Lower lobe of right lung (tissue), 2 donors: ENCODE results near the gene NFX1. TPM values are rescaled to one million over a fixed set of nuclear protein-coding genes. Genes with fewer than 3 reads are reported as not detected.
A peak's percentile ranks its signal among the peaks of the same experiment; 100 is the strongest.

Experiments used
- ATAC-seq, 2 donors: fragments of 200-7000 bp; cut with Tn5 transposase; one replicate each; pipeline ENCODE4 v1.9.1; 2020 to 2022; ENCODE audit warnings: mild to moderate bottlenecking in 2 of 2, moderate library complexity in 2 of 2
- DNase-seq: peaks from one replicate; pipeline ENCODE4 v3.0.0-alpha.2; 2020
- H3K27ac ChIP-seq: fragments of 200-600 bp; one replicate; pipeline ENCODE4 v1.8.0; 2022
- H3K27me3 ChIP-seq: fragments of 200-600 bp; one replicate; pipeline ENCODE4 v1.8.0; 2022; ENCODE audit warnings: low read depth
- H3K36me3 ChIP-seq: fragments of 200-600 bp; one replicate; pipeline ENCODE4 v1.8.0; 2022; ENCODE audit warnings: mild to moderate bottlenecking
- H3K4me1 ChIP-seq: fragments of 200-600 bp; one replicate; pipeline ENCODE4 v1.8.0; 2022
- H3K4me3 ChIP-seq: fragments of 200-600 bp; one replicate; pipeline ENCODE4 v1.8.0; 2022; ENCODE audit warnings: mild to moderate bottlenecking
- H3K9me3 ChIP-seq: fragments of 200-600 bp; one replicate; pipeline ENCODE4 v1.8.0; 2022
- CTCF ChIP-seq: fragments of 200-600 bp; IDR thresholded peaks from one replicate; pipeline ENCODE4 v1.8.0; 2022; ENCODE audit warnings: antibody characterized with exemption, mild to moderate bottlenecking
- intact Hi-C: fragments of 100-400 bp; cut with DNase I; formaldehyde crosslinking; loops from one replicate; pipeline ENCODE4 v1.11.0; 2022
- total RNA-seq: library from RNA; stranded (reverse); fragmentation: NEBNext Ultra II Directional; extraction: Animal tissue kit (Norgen Biotek cat#: 25700); gene quantifications from one replicate; pipeline ENCODE4 v1.2.1, GENCODE V29; 2021
- donor health status: DM: no; HTN: yes; CAD: no; lungs with severe emphysema.

The NFX1 gene
- total RNA-seq, 1 donor from 2014 or later, result 36.2 TPM

- H3K4me3 ChIP-seq, result no peak overlapping the region
- no peaks in the 10 kb centered on the region for H3K27me3 ChIP-seq
- H3K4me1 ChIP-seq, result peaks cover 21% of the 10 kb centered on the region
- ATAC-seq (no peak), DNase-seq (no peak)
- TF ChIP-seq CTCF, result no peak
- H3K9me3 ChIP-seq, result no peaks in the 10 kb centered on the region
- H3K27ac ChIP-seq, result no peak overlapping the region
- intact Hi-C loops, result no loop called here
- peaks cover 43% of the 10 kb centered on the region for H3K36me3 ChIP-seq
These were observed 4.8 kb upstream of the NFX1 start for GRCh38 chr9:33285502-33285901.

- H3K27me3 ChIP-seq, result no peaks in the 10 kb centered on the region
- intact Hi-C loops, result no loop called here
- TF ChIP-seq CTCF, result peak; percentile 72
- H3K9me3 ChIP-seq, result no peaks in the 10 kb centered on the region
- H3K27ac ChIP-seq, result peak overlapping the region; percentile 2
- ATAC-seq (no peak), DNase-seq (no peak)
- peaks cover 32% of the 10 kb centered on the region for H3K36me3 ChIP-seq
- peaks cover 34% of the 10 kb centered on the region for H3K4me1 ChIP-seq
- no peak overlapping the region for H3K4me3 ChIP-seq
These were observed 3.2 kb upstream of the NFX1 start for GRCh38 chr9:33287087-33287490.

- intact Hi-C loops, result no loop called here
- H3K4me3 ChIP-seq, result no peak overlapping the region
- H3K27ac ChIP-seq, result peak overlapping the region; percentile 100
- peaks cover 25% of the 10 kb centered on the region for H3K36me3 ChIP-seq
- no peak for TF ChIP-seq CTCF
- no peak for ATAC-seq
- no peak for DNase-seq
- peaks cover 46% of the 10 kb centered on the region for H3K4me1 ChIP-seq
- H3K9me3 ChIP-seq, result no peaks in the 10 kb centered on the region
- no peaks in the 10 kb centered on the region for H3K27me3 ChIP-seq
These were observed 2.1 kb upstream of the NFX1 start for GRCh38 chr9:33288235-33288634.

GRCh38 chr9:33288828-33289483 lies 1.4 kb upstream of the NFX1 start:
- Histone ChIP-seq H3K4me1 (peaks cover 52% of the 10 kb centered on the region), H3K27me3 (no peaks in the 10 kb centered on the region), H3K27ac (peak overlapping the region; percentile 100), H3K36me3 (peaks cover 18% of the 10 kb centered on the region), H3K9me3 (no peaks in the 10 kb centered on the region), H3K4me3 (peak overlapping the region; percentile 89)
- no peak for ATAC-seq
- TF ChIP-seq CTCF, result no peak
- DNase-seq, result no peak
- intact Hi-C loops, result no loop called here

GRCh38 chr9:33289496-33289895 lies 820 bp upstream of the NFX1 start:
- no peak for TF ChIP-seq CTCF
- Histone ChIP-seq H3K27ac (peak overlapping the region; percentile 100), H3K36me3 (peaks cover 17% of the 10 kb centered on the region), H3K4me1 (peaks cover 54% of the 10 kb centered on the region), H3K9me3 (no peaks in the 10 kb centered on the region), H3K27me3 (no peaks in the 10 kb centered on the region), H3K4me3 (peak overlapping the region; percentile 89)
- ATAC-seq, result peak; percentile 14 to 18
- peak; percentile 48 for DNase-seq
- intact Hi-C loops, result no loop called here
